NT2/D1 (cell line): Measurements from ENCODE around the gene CTTNBP2.

Source experiments
- SUZ12 ChIP-seq: IDR thresholded peaks from 2 replicates; pipeline ENCODE4 v1.6.1; 2011; ENCODE audit not compliant: insufficient read length, insufficient read depth; ENCODE audit errors: extremely low read depth
- ZNF274 ChIP-seq: IDR thresholded peaks from 2 replicates; pipeline ENCODE4 v1.6.1; 2011; ENCODE audit warnings: mild to moderate bottlenecking, low read depth, low read length

- TF ChIP-seq SUZ12: no peak
- TF ChIP-seq ZNF274: no peak
Measured at GRCh38 chr7:117863618-117864017, 9.6 kb downstream of the CTTNBP2 start.
